Activated CD8-positive, alpha-beta T cell treated with anti-CD3 and anti-CD28 coated beads for 36 hours (primary cell): ENCODE measurements around the gene CCDC51. TPM values are rescaled to one million over a fixed set of nuclear protein-coding genes. Genes with fewer than 3 reads are reported as not detected.

Source experiments
- ATAC-seq: fragments of 200-7000 bp; cut with Tn5 transposase; one replicate; pipeline ENCODE4 v1.10.0; 2021; ENCODE audit warnings: mild to moderate bottlenecking, moderate library complexity
- CTCF ChIA-PET: fragments of 350-600 bp; sonication (Branson Sonifier 250); formaldehyde crosslinking; loops from one replicate; lab custom pipeline; 2021; ENCODE audit warnings: antibody characterized with exemption; lab: Charles Lee
- POLR2A ChIA-PET: fragments of 350-600 bp; sonication (Branson Sonifier 250); formaldehyde crosslinking; loops from one replicate; lab custom pipeline; 2021; ENCODE audit warnings: antibody characterized with exemption; lab: Charles Lee
- DNase-seq: peaks from one replicate; pipeline ENCODE4 v3.0.0-alpha.2; 2020
- H3K27ac Mint-ChIP-seq: one replicate; pipeline ENCODE4 v1.8.0; 2021; ENCODE audit warnings: mild to moderate bottlenecking, mixed read lengths
- H3K27me3 Mint-ChIP-seq: one replicate; pipeline ENCODE4 v1.8.0; 2021; ENCODE audit warnings: mixed read lengths
- H3K36me3 Mint-ChIP-seq: one replicate; pipeline ENCODE4 v1.8.0; 2021; ENCODE audit warnings: low read depth, mixed read lengths
- H3K4me1 Mint-ChIP-seq: one replicate; pipeline ENCODE4 v1.8.0; 2021; ENCODE audit warnings: low read depth, mixed read lengths
- H3K4me3 Mint-ChIP-seq: one replicate; pipeline ENCODE4 v1.8.0; 2021; ENCODE audit warnings: mild to moderate bottlenecking, moderate library complexity, mixed read lengths
- H3K9me3 Mint-ChIP-seq: one replicate; pipeline ENCODE4 v1.8.0; 2021; ENCODE audit warnings: mixed read lengths
- intact Hi-C: fragments of 100-400 bp; cut with micrococcal nuclease; formaldehyde crosslinking; loops from one replicate; pipeline ENCODE4 v1.10.0; 2022
- total RNA-seq, 2 experiments: library from RNA; stranded (reverse); gene quantifications; one replicate each; pipeline ENCODE4 v1.2.3, GENCODE V29; 2021
- TF ChIP-seq, protein P1 (sequence below): fragments of 200-600 bp; IDR thresholded peaks from one replicate; pipeline ENCODE4 v1.8.0; 2022; ENCODE audit warnings: antibody characterized with exemption, mild to moderate bottlenecking

CCDC51 gene
- total RNA-seq, 2 experiments from 2014 or later = 25.3 to 28.3 TPM

DNA sequence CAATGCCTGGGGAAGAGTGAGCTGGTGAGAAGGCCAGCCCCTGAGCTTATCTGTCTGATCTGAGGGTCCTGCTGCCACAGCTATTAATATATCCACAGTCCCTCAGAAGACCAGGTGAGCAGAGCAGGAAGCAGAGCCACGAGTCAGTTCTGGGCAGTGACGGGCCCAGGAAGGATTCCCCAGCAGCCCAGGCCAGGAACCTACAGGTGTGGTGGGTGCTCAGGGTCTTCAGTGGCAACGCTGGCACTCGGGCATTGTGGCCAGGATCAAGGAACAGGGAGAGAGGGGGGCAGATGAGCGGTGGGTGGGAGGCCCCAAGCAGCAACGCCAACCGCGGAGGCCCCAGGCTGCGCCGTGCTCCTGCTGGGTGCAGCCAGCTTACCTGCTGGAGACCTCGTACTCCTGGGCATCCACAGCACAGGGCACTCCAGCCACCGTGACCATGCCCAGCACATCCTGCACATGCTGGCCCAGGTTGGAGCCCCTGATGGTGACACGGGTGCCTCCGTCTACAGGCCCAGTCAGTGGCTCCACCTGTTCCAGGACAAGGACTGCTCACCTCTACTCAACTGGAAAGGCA lies 22.3 kb downstream of the CCDC51 start:
- ChIA-PET CTCF (interaction anchor here (4.4 kb wide), 1 partner anchor 19 kb away, joined by 27 read pairs; no protein-coding TSS in a partner anchor), POLR2A (interaction anchor here (0.6 kb wide), 1 partner anchor 140 kb away, joined by 3 read pairs; no protein-coding TSS in a partner anchor)
- Mint-ChIP-seq H3K4me1 (no peaks in the 10 kb centered on the region), H3K36me3 (no peaks in the 10 kb centered on the region), H3K4me3 (no peak overlapping the region), H3K9me3 (no peaks in the 10 kb centered on the region), H3K27ac (no peak overlapping the region), H3K27me3 (no peaks in the 10 kb centered on the region)
- DNase-seq (no peak), ATAC-seq (no peak)
- TF ChIP-seq, protein P1, sequence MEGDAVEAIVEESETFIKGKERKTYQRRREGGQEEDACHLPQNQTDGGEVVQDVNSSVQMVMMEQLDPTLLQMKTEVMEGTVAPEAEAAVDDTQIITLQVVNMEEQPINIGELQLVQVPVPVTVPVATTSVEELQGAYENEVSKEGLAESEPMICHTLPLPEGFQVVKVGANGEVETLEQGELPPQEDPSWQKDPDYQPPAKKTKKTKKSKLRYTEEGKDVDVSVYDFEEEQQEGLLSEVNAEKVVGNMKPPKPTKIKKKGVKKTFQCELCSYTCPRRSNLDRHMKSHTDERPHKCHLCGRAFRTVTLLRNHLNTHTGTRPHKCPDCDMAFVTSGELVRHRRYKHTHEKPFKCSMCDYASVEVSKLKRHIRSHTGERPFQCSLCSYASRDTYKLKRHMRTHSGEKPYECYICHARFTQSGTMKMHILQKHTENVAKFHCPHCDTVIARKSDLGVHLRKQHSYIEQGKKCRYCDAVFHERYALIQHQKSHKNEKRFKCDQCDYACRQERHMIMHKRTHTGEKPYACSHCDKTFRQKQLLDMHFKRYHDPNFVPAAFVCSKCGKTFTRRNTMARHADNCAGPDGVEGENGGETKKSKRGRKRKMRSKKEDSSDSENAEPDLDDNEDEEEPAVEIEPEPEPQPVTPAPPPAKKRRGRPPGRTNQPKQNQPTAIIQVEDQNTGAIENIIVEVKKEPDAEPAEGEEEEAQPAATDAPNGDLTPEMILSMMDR = no peak
- intact Hi-C loops = no loop called here

DNA sequence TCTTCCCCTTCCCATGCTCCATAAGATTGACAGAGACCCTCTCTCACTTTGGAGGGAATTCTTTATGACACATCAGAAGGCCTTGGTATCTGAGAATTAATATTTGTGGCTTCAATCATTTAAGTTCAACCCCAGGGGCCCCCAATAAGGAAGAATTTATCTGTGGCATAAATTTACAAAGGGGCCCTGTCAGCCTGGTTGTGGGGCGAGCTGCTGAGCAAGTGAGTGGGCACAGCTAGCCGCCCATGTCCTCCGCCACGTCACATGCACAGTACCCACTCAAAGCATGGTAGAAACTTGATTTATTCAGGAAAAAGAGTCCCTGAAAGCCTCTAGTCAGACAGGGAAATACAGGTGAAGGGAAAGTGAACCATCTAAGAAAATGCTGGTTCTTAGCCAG lies 23.4 kb downstream of the CCDC51 start:
- no peak for DNase-seq
- H3K9me3 Mint-ChIP-seq = no peaks in the 10 kb centered on the region
- CTCF ChIA-PET = interaction anchor here (4.4 kb wide), 1 partner anchor 20 kb away, joined by 27 read pairs; no protein-coding TSS in a partner anchor
- no peaks in the 10 kb centered on the region for H3K4me1 Mint-ChIP-seq
- intact Hi-C loops = no loop called here
- TF ChIP-seq, protein P1 = no peak
- H3K36me3 Mint-ChIP-seq = no peaks in the 10 kb centered on the region
- ATAC-seq = no peak
- H3K4me3 Mint-ChIP-seq = no peak overlapping the region
- no peak overlapping the region for H3K27ac Mint-ChIP-seq
- POLR2A ChIA-PET = interaction anchor here (0.6 kb wide), 1 partner anchor 18 kb away, joined by 3 read pairs; no protein-coding TSS in a partner anchor
- no peaks in the 10 kb centered on the region for H3K27me3 Mint-ChIP-seq

DNA sequence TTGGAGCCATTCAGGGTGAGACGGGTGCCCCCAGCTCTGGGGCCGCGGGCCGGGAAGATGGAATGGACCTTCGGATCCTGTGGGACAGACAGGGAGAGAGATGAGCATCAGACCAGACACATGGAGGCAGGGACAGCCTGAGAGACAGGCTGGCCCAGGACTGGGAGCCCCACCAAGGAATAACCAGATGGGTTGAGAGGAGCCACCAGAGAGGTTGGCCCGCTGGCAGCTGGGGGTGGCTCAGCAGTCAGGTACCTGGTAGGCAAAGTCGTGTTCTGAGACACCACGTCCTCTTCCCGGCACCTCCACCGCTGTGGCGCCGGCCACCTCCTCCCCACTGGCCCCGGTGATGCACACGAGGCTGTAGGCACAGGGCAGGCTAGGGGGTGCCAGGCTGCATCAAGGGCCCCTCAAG lies 23.8 kb downstream of the CCDC51 start:
- CTCF ChIA-PET = interaction anchor here (4.4 kb wide), 1 partner anchor 20 kb away, joined by 27 read pairs; no protein-coding TSS in a partner anchor

DNA sequence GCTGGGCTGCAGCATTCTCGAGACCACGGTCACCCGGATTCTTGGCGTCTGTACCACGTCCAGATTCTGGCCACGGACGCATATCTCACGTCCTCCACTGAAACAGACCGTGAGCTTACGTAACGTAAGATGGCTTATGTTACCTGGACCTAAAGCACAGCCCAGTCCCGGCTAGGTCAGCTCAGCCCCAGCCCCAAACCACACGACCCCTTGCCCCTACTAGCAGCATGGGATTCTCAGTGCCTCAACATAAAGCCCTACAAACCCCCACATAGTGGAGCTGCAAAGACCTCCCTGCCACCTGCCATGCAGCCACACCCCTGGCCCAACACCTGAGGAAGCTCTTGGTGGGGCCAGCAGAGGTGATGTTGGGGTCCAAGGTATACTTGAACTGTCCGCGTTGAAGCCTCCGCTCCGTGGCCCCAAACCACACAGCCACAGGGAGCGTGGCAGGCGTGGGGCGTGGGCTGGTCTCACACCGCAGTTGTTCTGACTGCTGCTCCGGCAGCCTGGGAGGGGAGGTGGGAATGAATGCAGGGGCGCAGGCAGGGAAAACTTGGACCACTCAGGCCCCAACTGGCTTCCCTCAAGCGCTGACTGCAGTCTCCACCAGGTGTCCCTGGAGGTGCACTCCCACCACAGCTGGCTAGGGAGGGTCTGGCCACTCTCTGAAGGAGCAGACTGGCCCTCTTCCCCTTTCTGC lies 24.5 kb downstream of the CCDC51 start:
- CTCF ChIA-PET = interaction anchor here (0.7 to 1.6 kb wide), 4 partner anchors 15 to 220 kb away, joined by 3 to 9 read pairs (median 5); partner anchors contain the start of gene SLC26A6
- H3K9me3 Mint-ChIP-seq = no peaks in the 10 kb centered on the region
- DNase-seq (no peak), ATAC-seq (no peak)
- TF ChIP-seq, protein P1 = no peak
- H3K4me1 Mint-ChIP-seq = no peaks in the 10 kb centered on the region
- POLR2A ChIA-PET = no interaction called here
- H3K4me3 Mint-ChIP-seq = no peak overlapping the region
- intact Hi-C loops = no loop called here
- no peaks in the 10 kb centered on the region for H3K27me3 Mint-ChIP-seq
- H3K27ac Mint-ChIP-seq = no peak overlapping the region
- no peaks in the 10 kb centered on the region for H3K36me3 Mint-ChIP-seq

More for the DNA sequence above, 23.8 kb downstream of the CCDC51 start:
- intact Hi-C loops = no loop called here
- POLR2A ChIA-PET = interaction anchor here (0.6 kb wide), 1 partner anchor 18 kb away, joined by 3 read pairs; no protein-coding TSS in a partner anchor
- H3K27me3 Mint-ChIP-seq = no peaks in the 10 kb centered on the region
- no peaks in the 10 kb centered on the region for H3K4me1 Mint-ChIP-seq
- TF ChIP-seq, protein P1 = no peak
- no peak for ATAC-seq
- H3K27ac Mint-ChIP-seq = no peak overlapping the region
- no peaks in the 10 kb centered on the region for H3K9me3 Mint-ChIP-seq
- DNase-seq = no peak
- no peaks in the 10 kb centered on the region for H3K36me3 Mint-ChIP-seq
- H3K4me3 Mint-ChIP-seq = no peak overlapping the region
